ENCODE data around the gene ECHS1. TPM values are rescaled to one million over a fixed set of nuclear protein-coding genes. Genes with fewer than 3 reads are reported as not detected.
A peak's percentile ranks its signal among the peaks of the same experiment; 100 is the strongest.
"Not testable (repeated sequence)": the region's sequence is repeated elsewhere in the genome, so short reads cannot be mapped to it uniquely, and the experiment has no call there.

The ECHS1 gene
- total and polyA plus RNA-seq, 8 donors: 5.3 to 103 (median 69.2) TPM

- 1 to 7% (median 3%) methylated on average over 40 to 90 of the region's 91 CpGs for WGBS, 5 donors
- Histone ChIP-seq H3K9me3 (no peaks in the 10 kb centered on the region), H3K27me3 (peaks cover 7 to 74% (median 52%) of the 10 kb centered on the region in 3 donors), H3K27ac (peak overlapping the region in 1 of 5 donors; percentile 54), H3K36me3 (no peaks in the 10 kb centered on the region), H3K4me1 (peaks cover 32 to 36% (median 33%) of the 10 kb centered on the region in 4 donors), H3K4me3 (peak overlapping the region; percentile 40 to 48 (median 44))
- TF ChIP-seq POLR2A (IDR thresholded peaks at IDR 0.05) (no peak), POLR2AphosphoS5 (IDR thresholded peaks at IDR 0.05) (no peak), EP300 (IDR thresholded peaks at IDR 0.05) (no peak), CTCF (IDR thresholded peaks at IDR 0.05) (no peak)
- DNase-seq: peak in 1 of 2 donors; percentile 58
- intact Hi-C loops (cut with DNase I; ENCODE audit: low total_unique reads): no loop called here
Measured at GRCh38 chr10:133325440-133326222, 47.5 kb downstream of the ECHS1 start.

GRCh38 chr10:133324857-133325260, 48.3 kb downstream of the ECHS1 start:
- Histone ChIP-seq H3K4me1 (peaks cover 30 to 34% (median 31%) of the 10 kb centered on the region in 4 donors), H3K9me3 (no peaks in the 10 kb centered on the region), H3K4me3 (peak overlapping the region; percentile 40 to 48 (median 44)), H3K27ac (peak overlapping the region in 1 of 5 donors; percentile 54), H3K36me3 (no peaks in the 10 kb centered on the region), H3K27me3 (peaks cover 7 to 75% (median 52%) of the 10 kb centered on the region in 3 donors)
- intact Hi-C loops (cut with DNase I; ENCODE audit: low total_unique reads): no loop called here
- DNase-seq: no peak
- TF ChIP-seq POLR2AphosphoS5 (IDR thresholded peaks at IDR 0.05) (no peak), POLR2A (IDR thresholded peaks at IDR 0.05) (no peak), CTCF (IDR thresholded peaks at IDR 0.05) (no peak), EP300 (IDR thresholded peaks at IDR 0.05) (no peak)
- 11 to 20% (median 18%) methylated on average over 4 to 20 of the region's 20 CpGs for WGBS, 5 donors

- peak; percentile 87 to 92 for DNase-seq
- peak overlapping the region in 4 of 5 donors; percentile 46 to 80 (median 67) for H3K27ac ChIP-seq
- intact Hi-C loops (cut with DNase I; ENCODE audit: low total_unique reads): no loop called here
- TF ChIP-seq POLR2A (IDR thresholded peaks at IDR 0.05) (no peak), CTCF (IDR thresholded peaks at IDR 0.05) (peak in 1 of 7 experiments; percentile 7)
- H3K4me3 ChIP-seq: peak overlapping the region; percentile 16 to 48 (median 30)
- WGBS, 5 donors: 2 to 16% (median 6%) methylated on average over 4 to 13 of the region's 13 CpGs
- H3K27me3 ChIP-seq: peaks cover 7 to 75% (median 55%) of the 10 kb centered on the region in 3 donors
- peaks cover 24 to 28% (median 26%) of the 10 kb centered on the region in 4 donors for H3K4me1 ChIP-seq
- H3K9me3 ChIP-seq: no peaks in the 10 kb centered on the region
- H3K36me3 ChIP-seq: no peaks in the 10 kb centered on the region
Measured at GRCh38 chr10:133324198-133324792, 48.9 kb downstream of the ECHS1 start.

GRCh38 chr10:133322064-133322709, 51.0 kb downstream of the ECHS1 start:
- H3K4me3 ChIP-seq; DNase-seq; H3K27ac ChIP-seq; intact Hi-C loops (cut with DNase I; ENCODE audit: low total_unique reads); H3K36me3 ChIP-seq; H3K9me3 ChIP-seq: not testable (repeated sequence)
- 80 to 88% (median 82%) methylated on average over 11 to 13 of the region's 14 CpGs for WGBS, 5 donors
- Histone ChIP-seq H3K4me1 (peaks cover 25 to 34% (median 28%) of the 10 kb centered on the region in 4 donors), H3K27me3 (peaks cover 7 to 64% (median 36%) of the 10 kb centered on the region in 3 donors)

- H3K36me3 ChIP-seq; intact Hi-C loops (cut with DNase I; ENCODE audit: low total_unique reads): not testable (repeated sequence)
Measured at GRCh38 chr10:133320852-133321422, 52.2 kb downstream of the ECHS1 start.

More at GRCh38 chr10:133320852-133321422, 52.2 kb downstream of the ECHS1 start:
- not testable (repeated sequence) for H3K27ac ChIP-seq, DNase-seq, H3K9me3 ChIP-seq, H3K4me3 ChIP-seq
- 87 to 96% (median 93%) methylated on average over 6 of the region's 6 CpGs for WGBS, 5 donors
- Histone ChIP-seq H3K4me1 (peaks cover 22 to 30% (median 25%) of the 10 kb centered on the region in 4 donors), H3K27me3 (peaks cover 0 to 52% (median 23%) of the 10 kb centered on the region in 3 donors)

Data from stomach (tissue), 9 donors.